Measurements from ENCODE around the gene SNPH.
A peak's percentile ranks its signal among the peaks of the same experiment; 100 is the strongest.

The SNPH gene

DNA sequence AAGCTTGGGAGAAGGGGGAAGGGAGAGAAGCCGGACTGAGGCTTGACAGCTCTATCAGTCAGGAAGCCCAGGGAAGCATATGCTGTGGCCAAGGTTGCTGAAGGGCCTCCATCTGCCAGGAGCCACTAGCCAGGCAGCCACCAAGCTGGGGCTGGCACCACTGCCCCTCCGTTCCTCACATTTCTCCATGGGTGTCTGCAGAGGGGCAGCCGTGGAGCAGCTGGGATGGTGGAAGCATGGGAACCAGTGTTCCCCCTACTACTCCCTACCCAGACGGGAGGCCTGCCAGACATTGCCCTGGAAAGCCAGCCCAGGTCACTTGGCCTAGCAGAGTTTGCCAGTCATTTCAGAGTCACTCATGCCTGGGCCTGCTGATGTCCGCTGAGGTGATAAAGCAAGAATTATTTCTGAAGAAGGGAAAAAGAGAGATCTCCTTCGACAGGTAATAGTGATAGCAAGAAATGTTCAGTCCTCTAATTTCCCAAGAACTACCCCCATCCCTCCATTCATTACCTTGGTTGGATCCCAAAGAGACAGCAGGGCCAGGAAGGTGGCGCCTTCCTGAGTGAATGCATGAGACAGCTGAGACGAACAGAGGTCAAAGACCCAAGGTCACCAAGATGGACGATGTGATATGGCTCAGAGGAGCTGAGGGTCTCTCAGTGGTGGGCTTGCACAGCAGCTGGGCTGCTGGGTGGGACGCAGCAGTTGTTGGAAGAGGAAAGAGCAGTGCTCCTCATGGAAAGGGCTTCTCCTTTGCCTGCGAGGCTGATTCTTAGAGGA is 21.9 kb downstream of the SNPH start:
- no peak for DNase-seq (ENCODE audit: low spot score)

DNA sequence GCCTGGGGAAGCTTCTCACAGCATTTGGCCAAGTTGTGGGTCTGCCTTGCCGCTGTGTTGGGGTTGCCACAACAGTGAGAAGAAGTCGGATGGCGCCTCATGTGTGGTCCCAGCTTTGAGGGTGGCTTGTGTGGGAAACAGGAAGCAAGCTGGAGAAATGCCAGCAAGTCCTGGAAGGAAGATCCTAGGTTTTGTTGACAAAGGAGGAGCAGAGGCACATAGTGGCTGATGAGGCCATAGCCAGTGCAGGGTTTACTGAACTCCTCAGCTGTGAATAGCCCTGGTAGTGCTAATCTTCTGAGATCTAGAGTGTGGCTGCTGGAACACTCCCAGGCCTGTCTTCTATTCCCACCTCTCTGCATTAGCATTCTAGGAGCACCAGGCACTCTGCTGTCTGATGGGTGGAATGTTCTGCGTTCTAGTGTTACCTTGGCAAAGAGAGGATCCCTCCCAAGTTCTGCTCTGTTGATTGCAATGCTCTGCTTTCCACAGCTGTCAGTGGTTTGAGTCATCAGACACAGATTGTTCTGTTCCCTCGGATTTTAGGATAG is 25.2 kb downstream of the SNPH start:
- DNase-seq (ENCODE audit: low spot score): no peak

DNA sequence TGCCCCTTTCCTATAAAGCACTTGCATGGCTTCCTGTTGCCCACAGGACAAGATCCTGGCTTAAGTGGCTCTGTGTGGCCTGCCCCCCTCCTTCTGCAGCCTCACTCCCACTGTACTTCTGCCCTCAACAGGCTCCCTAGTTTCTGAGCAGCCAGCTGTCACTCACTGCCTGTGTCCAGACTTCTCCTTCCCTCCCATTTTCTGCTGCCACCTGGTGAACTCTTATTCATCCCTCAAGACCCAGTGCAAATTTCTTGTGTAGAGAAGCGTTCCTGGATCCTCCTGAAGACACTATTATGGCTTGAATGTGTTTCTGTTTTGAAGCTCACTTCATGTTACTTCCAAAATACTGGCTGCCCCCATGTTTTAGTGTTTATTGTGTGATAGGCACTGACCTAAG is 26.5 kb downstream of the SNPH start:
- DNase-seq (ENCODE audit: low spot score): no peak

DNA sequence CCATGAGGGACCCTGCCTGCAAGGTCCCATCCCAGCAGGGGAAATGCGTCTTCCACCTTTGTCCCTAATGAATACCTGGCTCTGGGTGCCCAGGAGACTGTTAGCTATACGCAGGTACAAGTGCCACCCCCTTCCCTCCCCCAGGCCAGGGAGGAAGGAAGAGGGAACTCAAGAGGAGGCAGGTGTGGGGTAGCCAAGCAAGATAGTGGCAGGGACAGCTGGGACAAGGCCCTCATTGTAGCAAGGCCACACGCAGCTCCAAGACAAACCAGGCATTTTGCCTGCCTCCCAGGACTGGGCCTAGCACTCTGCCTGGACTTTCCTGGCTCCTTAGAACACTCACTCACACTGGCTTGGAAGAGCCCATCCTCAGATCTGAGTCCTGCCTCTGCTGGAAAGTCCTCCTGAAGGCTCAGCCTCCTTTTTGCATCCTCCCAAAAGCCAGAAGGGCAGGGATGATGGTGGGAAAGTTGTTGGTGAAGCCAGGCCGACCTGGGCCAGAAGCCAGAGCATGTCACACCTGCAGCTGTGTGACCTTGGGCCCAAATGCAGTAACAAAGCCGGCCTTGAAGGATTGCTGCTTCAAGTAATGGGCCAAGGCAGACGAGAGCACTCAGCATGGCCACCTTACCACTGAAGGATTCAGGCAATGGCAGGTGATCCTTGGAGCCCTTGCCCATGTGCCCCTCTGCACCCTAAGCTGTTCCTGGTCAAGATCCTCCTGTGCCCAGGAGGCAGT is 27.7 kb downstream of the SNPH start:
- no peak for DNase-seq (ENCODE audit: low spot score)

DNA sequence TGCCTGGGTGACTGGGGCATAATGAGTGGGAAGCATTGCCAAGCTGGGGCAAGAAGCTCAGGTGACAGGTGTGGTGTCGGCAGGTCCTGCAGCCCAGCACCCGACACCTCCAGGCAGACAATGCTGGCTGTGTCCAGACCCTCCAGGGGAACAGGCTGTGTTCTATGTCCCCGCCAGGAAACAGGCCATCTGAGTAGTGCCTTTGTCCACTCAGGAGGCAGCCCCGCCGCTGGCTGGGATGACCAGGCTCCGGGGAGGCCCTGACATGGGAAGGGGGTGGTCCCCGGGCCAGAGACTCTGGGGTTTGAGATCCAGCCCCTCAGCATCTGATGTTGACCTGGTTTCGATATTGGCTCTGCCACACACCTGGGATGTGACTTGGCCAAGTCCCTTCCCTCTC is 28.4 kb downstream of the SNPH start:
- no peak for DNase-seq (ENCODE audit: low spot score)

- DNase-seq (ENCODE audit: low spot score): no peak
Measured at GRCh38 chr20:1295276-1295930, 29.3 kb downstream of the SNPH start.

GRCh38 chr20:1296117-1296610 is 30.1 kb downstream of the SNPH start:
- no peak for DNase-seq (ENCODE audit: low spot score)

GRCh38 chr20:1296922-1297321 is 30.8 kb downstream of the SNPH start:
- DNase-seq (ENCODE audit: low spot score): no peak

GRCh38 chr20:1297486-1297885 is 31.4 kb downstream of the SNPH start:
- DNase-seq (ENCODE audit: low spot score): no peak

- no peak for DNase-seq (ENCODE audit: low spot score)
Measured at GRCh38 chr20:1298166-1298565, 32.1 kb downstream of the SNPH start.

DNA sequence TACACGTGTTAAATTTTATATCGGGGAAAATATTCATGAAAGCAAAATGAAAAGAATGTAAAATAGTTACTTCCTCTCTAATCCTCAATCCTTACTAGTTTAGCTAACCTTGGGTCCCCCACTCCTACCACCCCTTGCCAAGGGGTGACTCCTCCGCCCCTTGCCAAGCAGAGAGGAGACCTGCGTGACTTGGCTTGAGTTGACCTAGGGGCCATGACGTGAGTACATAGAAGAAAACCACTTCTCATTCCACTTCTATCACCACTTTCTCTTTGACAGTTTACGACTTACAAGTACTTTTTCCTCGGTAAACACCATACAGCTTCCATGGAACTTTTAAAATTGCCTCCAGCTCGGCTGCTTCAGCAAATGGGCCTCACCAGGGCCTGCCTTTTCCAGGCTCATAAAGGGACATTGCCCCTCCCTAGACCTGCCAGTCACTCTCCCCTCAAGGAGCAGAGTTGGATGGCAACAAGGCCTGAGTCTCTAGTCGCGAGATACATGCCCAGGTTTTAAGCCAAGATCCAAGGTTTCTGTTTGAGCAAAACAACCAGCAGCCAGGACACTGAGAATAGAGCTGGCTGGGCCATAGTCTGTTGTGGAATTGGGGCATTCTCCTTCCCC is 32.9 kb downstream of the SNPH start:
- no peak for DNase-seq (ENCODE audit: low spot score)

GRCh38 chr20:1299522-1299921 is 33.4 kb downstream of the SNPH start:
- DNase-seq (ENCODE audit: low spot score): peak; percentile 35

DNA sequence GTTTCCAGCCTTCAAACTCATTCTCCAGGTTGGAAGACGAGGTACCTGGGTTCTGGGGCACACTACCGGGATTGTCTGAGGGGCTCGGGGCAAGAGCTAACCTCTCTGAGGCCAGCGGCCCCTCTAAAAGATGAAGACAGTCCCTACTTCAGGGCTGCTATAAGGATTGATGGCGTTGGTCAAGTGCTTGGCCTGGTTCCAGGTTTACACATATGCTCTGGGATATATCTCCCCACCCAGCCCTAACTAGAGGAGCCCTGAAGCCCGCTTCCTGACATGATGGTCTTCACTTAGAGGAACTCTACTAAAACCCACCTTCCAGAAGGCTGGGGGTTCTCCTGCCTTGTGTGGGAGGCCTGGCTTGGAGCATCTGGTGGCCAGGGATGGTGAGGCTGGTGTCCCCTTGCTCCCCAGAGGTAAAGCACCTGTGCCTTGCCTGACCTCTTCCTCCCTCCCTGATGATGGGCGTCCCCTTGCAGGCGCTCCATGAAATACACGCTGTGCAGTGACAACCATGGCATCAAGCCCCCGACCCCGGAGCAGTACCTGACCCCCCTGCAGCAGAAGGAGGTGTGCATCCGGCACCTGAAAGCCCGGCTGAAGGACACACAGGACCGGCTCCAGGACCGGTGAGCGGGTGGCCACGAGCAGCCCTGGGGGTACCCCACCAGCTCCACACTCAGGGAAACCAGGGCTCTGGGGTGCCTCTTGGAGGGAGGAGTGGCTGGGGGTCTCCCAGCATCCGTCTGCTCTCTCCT is 34.2 kb downstream of the SNPH start:
- no peak for DNase-seq (ENCODE audit: low spot score)

DNA sequence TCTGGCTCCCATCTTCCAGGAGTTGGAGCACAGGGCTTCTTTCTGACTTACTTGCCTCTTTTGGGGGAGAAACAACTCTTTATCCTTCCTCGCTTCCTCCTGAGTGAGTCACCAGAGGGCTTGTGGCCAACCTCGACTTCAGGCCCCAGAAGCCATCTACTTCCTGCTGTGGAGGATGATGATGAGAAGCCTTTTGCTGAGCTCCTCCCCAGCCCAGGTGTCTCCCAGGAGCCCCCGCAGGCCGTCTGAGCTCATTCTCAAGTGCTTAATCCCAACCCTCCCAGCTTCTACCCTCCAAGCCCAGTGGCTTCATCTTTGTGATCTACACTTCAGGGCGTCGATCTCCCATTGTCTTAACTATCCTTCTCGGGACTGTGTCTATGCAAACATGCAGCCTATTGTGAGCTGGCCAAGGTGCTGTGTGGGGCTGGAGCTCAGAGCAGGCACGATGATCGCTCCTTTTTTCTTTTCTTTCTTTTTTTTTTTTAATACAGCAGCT is 35.0 kb downstream of the SNPH start:
- DNase-seq (ENCODE audit: low spot score): peak; percentile 14

DNA sequence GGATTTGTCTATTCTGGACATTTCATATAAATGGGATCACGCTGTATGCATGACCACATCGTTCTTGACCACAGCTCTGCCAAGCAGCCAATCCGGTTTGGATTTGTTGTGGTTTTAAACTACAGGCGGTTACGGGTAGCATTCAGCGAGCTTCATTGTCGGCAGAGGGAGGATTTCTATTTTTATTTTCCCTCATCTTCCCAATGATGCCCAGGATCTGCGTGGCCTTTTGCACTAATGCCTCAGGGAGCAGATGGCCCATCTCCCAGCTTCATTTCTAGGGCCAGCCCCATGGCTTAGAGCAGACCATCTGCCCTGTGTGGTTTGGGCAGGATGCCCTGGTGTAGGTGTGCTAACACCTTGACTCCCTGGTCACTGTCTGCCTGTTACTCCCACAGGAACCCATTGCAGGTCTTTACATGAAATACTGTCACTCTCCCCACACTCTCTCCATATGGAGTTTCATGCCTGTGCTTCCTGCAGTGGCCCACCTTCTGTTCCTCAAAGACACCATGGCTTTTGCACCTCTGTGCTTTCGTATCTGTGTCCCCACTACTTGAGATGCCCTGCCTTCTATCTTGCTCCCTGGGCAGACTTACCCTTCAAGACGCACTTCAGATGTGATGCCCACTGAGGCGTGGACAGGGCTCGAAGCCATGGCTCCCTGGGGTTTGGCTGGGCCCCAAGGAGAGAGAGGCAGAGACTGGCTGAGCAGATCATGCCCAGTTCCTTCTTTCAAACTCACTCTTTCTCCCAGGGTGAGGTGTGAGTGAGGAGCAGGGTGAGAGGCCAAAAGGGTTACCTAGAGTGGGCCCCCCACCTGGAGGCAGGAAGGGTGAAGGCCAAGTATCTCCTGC is 36.8 kb downstream of the SNPH start:
- DNase-seq (ENCODE audit: low spot score): peak; percentile 65

GRCh38 chr20:1304710-1305515 is 38.8 kb downstream of the SNPH start:
- DNase-seq (ENCODE audit: low spot score): no peak

DNA sequence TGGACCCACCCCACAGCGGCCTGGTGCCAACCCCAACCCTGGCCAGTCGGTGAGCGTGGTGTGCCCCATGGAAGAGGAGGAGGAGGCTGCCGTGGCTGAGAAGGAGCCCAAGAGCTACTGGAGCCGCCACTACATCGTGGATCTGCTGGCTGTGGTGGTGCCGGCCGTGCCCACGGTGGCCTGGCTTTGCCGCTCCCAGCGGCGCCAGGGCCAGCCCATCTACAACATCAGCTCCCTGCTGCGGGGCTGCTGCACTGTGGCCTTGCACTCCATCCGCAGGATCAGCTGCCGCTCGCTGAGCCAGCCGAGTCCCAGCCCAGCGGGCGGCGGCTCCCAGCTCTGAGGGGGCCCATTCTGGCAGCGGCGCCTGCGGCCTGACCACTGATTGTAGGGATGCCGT is 39.6 kb downstream of the SNPH start:
- DNase-seq (ENCODE audit: low spot score): no peak

DNA sequence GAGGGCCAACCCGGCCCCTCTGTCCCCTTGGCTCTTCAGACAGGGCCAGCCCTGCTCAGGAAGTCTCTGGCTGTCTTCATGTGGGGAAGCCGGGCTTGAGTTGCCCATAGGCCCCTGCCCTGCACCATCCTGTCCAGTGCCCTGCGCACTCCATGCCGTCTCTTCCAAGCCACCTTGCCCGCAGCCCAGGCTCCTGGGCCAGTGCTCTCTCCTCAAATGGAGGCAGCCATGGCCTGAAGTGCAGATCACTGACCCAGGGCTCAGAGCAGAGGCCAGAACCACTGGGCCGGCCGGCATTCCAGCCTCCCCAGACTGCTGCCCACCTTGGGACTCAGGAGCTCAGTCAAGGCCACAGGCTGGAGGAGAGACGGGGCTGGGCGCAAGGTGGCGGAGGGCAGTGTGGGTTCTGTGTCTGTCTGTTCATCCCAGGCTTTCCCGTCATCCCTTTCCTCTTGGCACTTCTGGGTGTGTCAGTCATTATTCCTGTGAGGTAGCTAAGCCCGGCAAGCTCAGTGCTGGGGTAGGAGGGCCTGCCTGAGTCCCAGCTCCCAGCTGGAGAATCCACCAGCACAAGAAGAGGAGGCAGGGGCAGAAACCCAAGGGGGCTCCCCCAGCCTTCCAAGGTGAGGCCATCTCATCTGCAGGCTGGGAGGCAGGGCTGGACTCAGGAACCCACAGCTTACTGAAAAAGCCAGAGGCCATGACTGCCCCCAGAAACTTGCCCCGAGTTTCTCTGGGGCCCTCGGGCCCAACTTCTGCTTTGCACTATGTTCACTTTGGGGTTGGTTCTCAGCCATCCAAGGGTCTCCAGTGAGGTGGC is 40.4 kb downstream of the SNPH start:
- no peak for DNase-seq (ENCODE audit: low spot score)

Data from SW480 (cell line).